Stimulated activated CD8-positive, alpha-beta memory T cell treated with anti-CD3 and anti-CD28 coated beads, Interleukin-12 subunit alpha, Interleukin-12 subunit beta, amount 100 ng/mL, for 1 hour (primary cell): ENCODE data around the gene GALNT1.

Experiments used
- DNase-seq: peaks from one replicate; pipeline ENCODE4 v3.0.0-alpha.2; 2020; ENCODE audit warnings: low read depth

Gene GALNT1

GRCh38 chr18:35582899-35583558, 1.5 kb downstream of the GALNT1 start:
- DNase-seq = no peak

GRCh38 chr18:35584735-35585134, 3.2 kb downstream of the GALNT1 start:
- no peak for DNase-seq

- DNase-seq = no peak
Observed at GRCh38 chr18:35585608-35586007, 4.1 kb downstream of the GALNT1 start.

- DNase-seq = no peak
Observed at GRCh38 chr18:35588122-35588521, 6.6 kb downstream of the GALNT1 start.

GRCh38 chr18:35588995-35589394, 7.5 kb downstream of the GALNT1 start:
- no peak for DNase-seq

GRCh38 chr18:35589546-35589945, 8.0 kb downstream of the GALNT1 start:
- DNase-seq = no peak

GRCh38 chr18:35590935-35591334, 9.4 kb downstream of the GALNT1 start:
- DNase-seq = no peak

- no peak for DNase-seq
Observed at GRCh38 chr18:35592298-35592697, 10.8 kb downstream of the GALNT1 start.

GRCh38 chr18:35593859-35594258, 12.3 kb downstream of the GALNT1 start:
- no peak for DNase-seq

GRCh38 chr18:35597758-35598157, 16.2 kb downstream of the GALNT1 start:
- no peak for DNase-seq

GRCh38 chr18:35602193-35602820, 20.8 kb downstream of the GALNT1 start:
- DNase-seq = no peak

GRCh38 chr18:35603008-35603407, 21.5 kb downstream of the GALNT1 start:
- no peak for DNase-seq

GRCh38 chr18:35603528-35603927, 22.0 kb downstream of the GALNT1 start:
- no peak for DNase-seq

- DNase-seq = no peak
Observed at GRCh38 chr18:35604369-35604768, 22.8 kb downstream of the GALNT1 start.

GRCh38 chr18:35605686-35606417, 24.3 kb downstream of the GALNT1 start:
- DNase-seq = no peak

GRCh38 chr18:35609236-35609635, 27.7 kb downstream of the GALNT1 start:
- no peak for DNase-seq

- no peak for DNase-seq
Observed at GRCh38 chr18:35610089-35610488, 28.5 kb downstream of the GALNT1 start.

GRCh38 chr18:35610724-35611123, 29.2 kb downstream of the GALNT1 start:
- DNase-seq = no peak

GRCh38 chr18:35611518-35611917, 30.0 kb downstream of the GALNT1 start:
- no peak for DNase-seq

- no peak for DNase-seq
Observed at GRCh38 chr18:35616074-35616473, 34.5 kb downstream of the GALNT1 start.

GRCh38 chr18:35616664-35617423, 35.3 kb downstream of the GALNT1 start:
- DNase-seq = peak; percentile 45

GRCh38 chr18:35617865-35618264, 36.3 kb downstream of the GALNT1 start:
- DNase-seq = no peak

- DNase-seq = no peak
Observed at GRCh38 chr18:35618289-35618688, 36.7 kb downstream of the GALNT1 start.
